SIG-M5 treated with dmso at 0.1 percent for 504 hours (cell line): Measurements from ENCODE around the gene GPR37.

Source experiments
- DNase-seq: peaks from one replicate; lab custom pipeline; 2025; ENCODE audit not compliant: unreplicated experiment; lab: John Stamatoyannopoulos, UW

The GPR37 gene

DNA sequence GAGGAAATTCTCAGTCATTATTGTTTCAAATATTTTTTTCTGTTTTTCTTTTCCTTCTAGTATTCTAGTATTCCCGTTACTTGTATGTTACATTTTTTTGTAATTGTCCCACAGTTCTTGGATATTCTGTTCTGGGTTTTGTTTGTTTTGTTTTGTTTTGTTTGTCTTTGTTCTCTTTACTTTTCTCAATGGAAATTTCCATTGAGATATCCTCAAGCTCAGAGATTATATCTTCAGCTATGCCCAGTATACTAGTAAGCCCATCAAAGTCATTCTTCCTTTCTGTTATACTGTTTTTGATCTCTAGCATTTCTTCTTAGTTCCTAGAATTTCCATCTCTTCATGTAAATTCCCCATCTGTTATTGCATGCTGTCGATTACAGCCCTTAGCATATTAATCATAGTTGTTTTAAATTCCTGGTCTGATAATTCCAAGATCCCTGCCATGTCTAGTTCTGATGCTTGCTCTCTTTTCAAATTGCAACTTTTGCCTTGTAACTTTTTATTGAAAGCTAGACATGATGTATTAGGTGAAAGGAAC, 27.8 kb downstream of the GPR37 start:
- no peak for DNase-seq

GRCh38 chr7:124728610-124729009, 37.0 kb downstream of the GPR37 start:
- DNase-seq: no peak

GRCh38 chr7:124724507-124725192, 40.9 kb downstream of the GPR37 start:
- no peak for DNase-seq

DNA sequence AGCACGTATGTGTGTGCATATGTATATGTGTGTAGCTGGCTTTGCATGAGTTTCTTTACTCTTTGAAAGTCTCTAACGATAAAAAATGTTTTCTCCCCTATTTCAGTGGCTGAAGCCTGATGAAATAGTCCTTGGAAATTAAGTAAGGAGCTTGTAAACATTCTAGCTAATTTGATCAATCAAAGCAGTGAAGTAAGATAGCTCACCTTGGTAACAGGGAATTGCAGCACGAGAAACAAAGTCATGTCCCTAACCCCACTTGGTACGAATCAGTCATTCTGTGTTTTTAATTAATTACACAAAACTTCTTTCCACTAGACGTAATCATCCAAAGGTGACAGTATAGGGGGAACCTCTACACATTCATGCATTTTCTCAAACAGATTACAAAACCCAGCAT, 41.5 kb downstream of the GPR37 start:
- DNase-seq: no peak

DNA sequence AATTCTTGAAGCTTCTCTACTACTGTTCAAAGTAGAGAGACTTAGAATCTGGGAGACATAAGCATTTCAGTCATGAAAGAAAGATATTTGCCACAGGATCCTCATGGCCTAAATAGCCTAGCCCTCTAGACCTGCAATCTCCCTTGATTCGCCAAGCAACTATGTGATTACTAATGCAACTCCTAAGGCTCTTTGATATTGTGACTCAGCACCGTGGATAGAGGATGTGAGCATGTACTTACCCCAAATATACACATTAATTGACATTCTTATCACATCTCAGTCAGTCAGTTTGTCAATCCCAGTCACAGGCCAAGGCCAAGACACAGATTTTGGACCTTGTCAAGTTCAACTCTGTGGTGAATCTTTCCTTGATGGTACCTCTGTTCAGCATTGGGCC, 42.6 kb downstream of the GPR37 start:
- DNase-seq: no peak

DNA sequence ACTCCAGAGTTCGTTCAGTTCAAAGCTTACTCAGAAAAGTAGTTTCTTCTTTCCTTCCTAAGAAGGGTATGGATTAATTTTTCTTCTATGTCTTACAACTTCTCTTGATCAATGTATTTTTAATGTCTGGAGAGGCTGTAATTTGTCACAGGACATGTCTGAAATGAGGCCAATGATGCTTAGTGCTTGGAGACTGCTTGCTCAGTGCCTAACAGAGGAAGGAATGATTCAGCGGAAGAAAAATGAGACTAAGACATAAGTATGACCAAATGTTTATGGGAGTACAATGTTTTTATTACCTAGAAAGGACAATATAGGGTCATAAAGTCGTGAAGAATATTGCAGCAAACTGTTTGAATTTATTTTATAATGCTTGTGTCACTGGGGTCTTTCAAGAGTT, 43.3 kb downstream of the GPR37 start:
- DNase-seq: no peak

DNA sequence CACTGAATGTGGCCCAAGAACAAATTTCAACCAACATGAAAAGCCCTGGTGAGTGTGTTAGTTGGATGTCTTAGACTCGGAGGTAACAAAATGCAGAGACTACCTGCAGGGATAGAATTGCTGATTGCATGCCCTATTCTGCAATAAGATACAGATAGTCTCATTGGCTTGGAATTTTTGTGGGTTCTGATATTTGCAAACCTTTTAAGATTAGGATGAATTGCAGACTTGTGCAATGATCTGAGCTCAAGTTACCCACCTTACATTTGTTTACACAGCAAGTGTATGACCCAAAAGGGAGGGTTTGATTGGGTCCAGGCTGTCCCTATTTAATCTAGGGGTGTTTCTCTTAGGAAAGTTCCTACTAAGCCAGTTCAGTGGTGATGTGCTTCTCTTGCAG, 45.4 kb downstream of the GPR37 start:
- DNase-seq: no peak

DNA sequence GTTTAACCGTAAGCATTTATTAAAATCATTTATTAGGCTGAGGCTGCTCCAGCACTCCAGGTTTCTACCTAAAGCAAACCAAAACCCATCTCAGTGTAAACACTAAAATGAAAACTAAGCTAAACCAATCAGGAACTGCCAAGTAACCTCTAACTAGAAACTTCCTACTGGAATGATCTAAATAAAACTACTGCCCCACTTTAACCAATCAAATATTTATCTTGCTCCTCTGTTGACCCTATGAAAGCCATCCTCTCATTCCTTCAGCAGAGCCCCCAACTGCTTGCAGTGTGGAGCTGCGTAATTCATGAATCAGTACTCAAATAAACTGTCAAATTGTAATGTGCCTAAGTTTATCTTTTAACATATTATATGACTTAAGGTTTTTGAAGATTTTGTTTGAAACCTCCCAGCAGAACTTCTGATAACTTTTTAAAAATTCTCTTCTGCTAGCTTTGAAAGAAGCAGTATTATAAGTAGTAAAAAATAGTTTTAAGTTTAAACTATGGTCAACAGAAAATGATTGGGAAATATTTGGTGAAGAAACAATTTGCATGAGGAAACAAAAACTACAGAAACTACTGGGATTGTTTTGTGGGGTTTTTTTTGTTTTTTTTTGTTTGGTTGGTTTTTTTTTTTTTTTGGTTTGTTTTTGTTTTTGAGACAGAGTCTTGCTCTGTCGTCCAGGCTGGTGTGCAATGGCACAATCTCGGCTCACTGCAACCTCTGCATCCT, 47.4 kb downstream of the GPR37 start:
- no peak for DNase-seq

GRCh38 chr7:124716894-124717293, 48.7 kb downstream of the GPR37 start:
- no peak for DNase-seq

- no peak for DNase-seq
Observed at GRCh38 chr7:124713086-124713485, 52.5 kb downstream of the GPR37 start.

DNA sequence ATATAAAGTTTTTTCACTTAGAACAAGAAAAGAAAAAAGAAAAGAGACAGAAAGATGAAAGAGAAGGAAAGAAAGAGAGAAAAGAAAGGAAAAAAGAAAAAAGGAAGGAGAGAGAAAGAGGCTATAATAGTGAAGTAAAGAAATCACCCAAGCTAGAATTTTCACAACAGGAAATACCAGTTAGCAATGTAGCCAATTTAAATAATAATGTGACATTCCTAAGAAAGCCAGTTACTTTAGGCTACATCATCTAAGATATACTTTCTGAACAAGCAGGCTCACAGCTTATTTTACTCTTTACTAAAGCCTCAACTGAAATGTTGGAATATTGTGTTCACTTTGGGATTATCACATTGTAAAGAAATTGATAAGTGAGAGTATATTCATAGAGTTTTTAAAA, 53.6 kb downstream of the GPR37 start:
- DNase-seq: no peak

DNA sequence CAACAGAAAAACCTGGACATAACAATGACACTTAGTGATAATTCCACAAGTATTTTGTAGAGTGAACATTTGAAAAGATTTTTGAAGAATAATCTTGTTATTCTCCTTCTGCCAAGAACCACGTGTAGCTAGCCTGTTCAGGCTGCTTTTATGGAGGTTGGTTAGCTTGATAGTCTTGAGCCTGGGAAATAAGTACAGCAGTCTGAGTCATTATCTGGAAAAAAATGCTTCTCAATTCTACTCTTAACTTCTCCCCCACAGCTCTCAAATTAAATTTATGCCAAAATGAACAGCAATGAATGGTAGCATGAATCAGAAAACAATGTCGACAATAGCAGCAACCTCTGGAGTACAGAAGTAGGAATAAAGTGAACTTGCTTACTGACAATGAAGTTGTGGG, 63.2 kb downstream of the GPR37 start:
- no peak for DNase-seq

DNA sequence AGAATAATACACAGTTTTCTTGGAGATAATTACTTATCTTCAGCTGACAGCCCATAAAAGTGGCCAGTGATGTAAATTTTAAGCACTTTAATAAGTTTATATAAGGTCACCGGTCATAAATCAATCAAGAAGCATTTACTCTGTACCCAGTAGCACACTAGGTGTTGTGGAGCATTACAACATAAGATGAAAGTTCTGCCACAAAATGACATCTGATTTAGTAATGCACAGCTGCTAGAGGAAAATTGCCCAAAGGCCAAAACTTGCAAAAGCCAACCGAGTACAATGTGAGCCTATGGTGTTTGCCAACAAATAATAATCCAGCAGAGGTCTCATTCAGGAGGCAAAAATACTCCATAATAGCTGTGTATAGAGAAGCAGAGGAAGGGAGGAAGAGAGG, 63.6 kb downstream of the GPR37 start:
- DNase-seq: no peak

GRCh38 chr7:124700655-124701054, 64.9 kb downstream of the GPR37 start:
- no peak for DNase-seq

DNA sequence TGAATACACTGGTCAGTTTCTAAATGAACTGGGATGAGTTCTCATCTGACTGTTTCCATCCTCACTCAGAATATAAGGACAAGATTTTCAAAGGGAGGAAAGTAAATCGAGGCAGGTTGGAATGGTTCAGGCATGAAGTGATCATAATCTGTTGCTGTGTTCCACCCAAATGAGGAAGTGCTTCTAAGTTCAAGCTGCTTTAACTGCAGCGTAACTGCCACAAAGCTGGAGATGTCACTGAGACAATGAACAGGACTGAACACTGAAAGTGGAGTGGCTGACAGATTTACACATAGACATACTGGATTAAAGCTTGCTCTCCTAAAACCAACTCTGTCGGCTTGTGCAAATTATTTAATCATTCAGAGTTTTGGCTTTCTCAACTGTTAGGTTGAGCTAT, 66.6 kb downstream of the GPR37 start:
- DNase-seq: no peak

- no peak for DNase-seq
Observed at GRCh38 chr7:124697746-124698145, 67.8 kb downstream of the GPR37 start.
